ENCODE measurements around the gene MRPL10. TPM values are rescaled to one million over a fixed set of nuclear protein-coding genes. Genes with fewer than 3 reads are reported as not detected.

Gene MRPL10
- total RNA-seq, 1 experiment from 2014 or later: 63.8 TPM

- peak; percentile 93 to 99 for DNase-seq
- intact Hi-C loops (cut with micrococcal nuclease; ENCODE audit: unreplicated experiment): loop anchor here (1.0 to 2.0 kb wide), 2 partner anchors 10 to 74 kb away; no protein-coding TSS in a partner anchor
- Histone ChIP-seq H3K4me3 (peak overlapping the region; percentile 12; the same call in 1 of the 2 replicates), H3K36me3 (ENCODE audit: low read depth) (peaks cover 27% of the 10 kb centered on the region), H3K4me1 (replicated peaks; ENCODE audit: insufficient read depth) (peaks cover 40% of the 10 kb centered on the region), H3K9me3 (ENCODE audit: insufficient read depth, low read depth) (no peaks in the 10 kb centered on the region), H3K27ac (peak overlapping the region; percentile 97), H3K27me3 (ENCODE audit: insufficient read depth, low read depth) (no peaks in the 10 kb centered on the region), H2AFZ (no peak overlapping the region), H3K79me2 (ENCODE audit: low read depth) (no peaks in the 10 kb centered on the region), H4K20me1 (ENCODE audit: insufficient read depth) (no peaks in the 10 kb centered on the region), H3K4me2 (peak overlapping the region; percentile 74), H3F3A (ENCODE audit: insufficient read depth, low read depth) (peaks cover 43% of the 10 kb centered on the region), H3K9me2 (ENCODE audit: insufficient read depth) (no peaks in the 10 kb centered on the region)
- ChIA-PET POLR2A (ENCODE audit: unreplicated experiment) (interaction anchor here (0.5 to 0.6 kb wide), 2 partner anchors 74 to 160 kb away, joined by 3 to 6 read pairs; no protein-coding TSS in a partner anchor), CTCF (no interaction called here)
- no TSS peak for BruUV-seq (replicated peaks)
- TF ChIP-seq EZH2 (IDR thresholded peaks at IDR 0.05; ENCODE audit: low read depth) (no peak), CTCF (conservative IDR thresholded peaks at IDR 0.05) (no peak)
Observed at GRCh38 chr17:47810200-47810821, 21.0 kb downstream of the MRPL10 start.

GRCh38 chr17:47808830-47809480 is 22.4 kb downstream of the MRPL10 start:
- Histone ChIP-seq H3K4me1 (replicated peaks; ENCODE audit: insufficient read depth) (peaks cover 40% of the 10 kb centered on the region), H3K4me3 (no peak overlapping the region), H3K4me2 (peak overlapping the region; percentile 74), H3F3A (ENCODE audit: insufficient read depth, low read depth) (peaks cover 43% of the 10 kb centered on the region), H2AFZ (no peak overlapping the region), H3K79me2 (ENCODE audit: low read depth) (no peaks in the 10 kb centered on the region), H3K27me3 (ENCODE audit: insufficient read depth, low read depth) (no peaks in the 10 kb centered on the region), H3K27ac (peak overlapping the region; percentile 97), H3K9me3 (ENCODE audit: insufficient read depth, low read depth) (no peaks in the 10 kb centered on the region), H3K9me2 (ENCODE audit: insufficient read depth) (no peaks in the 10 kb centered on the region), H4K20me1 (ENCODE audit: insufficient read depth) (no peaks in the 10 kb centered on the region), H3K36me3 (ENCODE audit: low read depth) (peaks cover 24% of the 10 kb centered on the region)
- no TSS peak for BruUV-seq (replicated peaks)
- POLR2A ChIA-PET (ENCODE audit: unreplicated experiment): no interaction called here
- CTCF ChIA-PET: no interaction called here
- TF ChIP-seq CTCF (conservative IDR thresholded peaks at IDR 0.05): no peak
- TF ChIP-seq EZH2 (IDR thresholded peaks at IDR 0.05; ENCODE audit: low read depth): no peak
- intact Hi-C loops (cut with micrococcal nuclease; ENCODE audit: unreplicated experiment): no loop called here
- DNase-seq: no peak

GRCh38 chr17:47808036-47808829 is 23.1 kb downstream of the MRPL10 start:
- ChIA-PET CTCF (no interaction called here), POLR2A (ENCODE audit: unreplicated experiment) (no interaction called here)
- Histone ChIP-seq H3K79me2 (ENCODE audit: low read depth) (no peaks in the 10 kb centered on the region), H3K4me2 (peak overlapping the region; percentile 74; the same call in 1 of the 2 replicates), H2AFZ (no peak overlapping the region), H3K36me3 (ENCODE audit: low read depth) (peaks cover 24% of the 10 kb centered on the region), H3K27ac (peak overlapping the region; percentile 97), H3F3A (ENCODE audit: insufficient read depth, low read depth) (peaks cover 43% of the 10 kb centered on the region), H3K9me2 (ENCODE audit: insufficient read depth) (no peaks in the 10 kb centered on the region), H3K4me3 (no peak overlapping the region), H3K4me1 (replicated peaks; ENCODE audit: insufficient read depth) (peaks cover 40% of the 10 kb centered on the region), H3K9me3 (ENCODE audit: insufficient read depth, low read depth) (no peaks in the 10 kb centered on the region), H3K27me3 (ENCODE audit: insufficient read depth, low read depth) (no peaks in the 10 kb centered on the region), H4K20me1 (ENCODE audit: insufficient read depth) (no peaks in the 10 kb centered on the region)
- DNase-seq: no peak
- intact Hi-C loops (cut with micrococcal nuclease; ENCODE audit: unreplicated experiment): no loop called here
- TF ChIP-seq CTCF (conservative IDR thresholded peaks at IDR 0.05) (no peak), EZH2 (IDR thresholded peaks at IDR 0.05; ENCODE audit: low read depth) (no peak)
- no TSS peak for BruUV-seq (replicated peaks)

Data from PC-9 (cell line).